ENCODE measurements around the gene TOM1. TPM values are rescaled to one million over a fixed set of nuclear protein-coding genes. Genes with fewer than 3 reads are reported as not detected.

The TOM1 gene
- polyA plus RNA-seq, 3 donors from 2014 or later = 24.5 to 31.2 (median 26.2) TPM

- Mint-ChIP-seq H3K27ac (no peak overlapping the region), H3K27me3 (ENCODE audit: low read depth in 3 of 3) (no peaks in the 10 kb centered on the region), H3K4me1 (no peaks in the 10 kb centered on the region), H3K9me3 (no peaks in the 10 kb centered on the region), H3K4me3 (no peak overlapping the region), H3K36me3 (peaks cover 14 to 48% (median 21%) of the 10 kb centered on the region in 3 donors)
- DNase-seq = no peak
Measured at GRCh38 chr22:35288116-35288515, 11.6 kb upstream of the TOM1 start.

- DNase-seq = no peak
- Mint-ChIP-seq H3K36me3 (peaks cover 11 to 39% (median 24%) of the 10 kb centered on the region in 3 donors), H3K9me3 (no peaks in the 10 kb centered on the region), H3K27me3 (ENCODE audit: low read depth in 3 of 3) (peaks cover 0 to 2% (median 0%) of the 10 kb centered on the region in 3 donors), H3K27ac (no peak overlapping the region), H3K4me1 (no peaks in the 10 kb centered on the region), H3K4me3 (no peak overlapping the region)
Measured at GRCh38 chr22:35292786-35293185, 6.9 kb upstream of the TOM1 start.

- Mint-ChIP-seq H3K4me1 (peaks cover 11 to 20% of the 10 kb centered on the region in 2 donors), H3K27me3 (ENCODE audit: low read depth in 3 of 3) (peaks cover 8 to 16% (median 8%) of the 10 kb centered on the region in 3 donors), H3K4me3 (no peak overlapping the region), H3K27ac (peak overlapping the region in 1 of 6 donors; percentile 61), H3K9me3 (no peaks in the 10 kb centered on the region), H3K36me3 (peaks cover 7 to 21% (median 18%) of the 10 kb centered on the region in 3 donors)
- DNase-seq = no peak
Measured at GRCh38 chr22:35296051-35296450, 3.6 kb upstream of the TOM1 start.

GRCh38 chr22:35299217-35299672 is 449 bp upstream of the TOM1 start:
- Mint-ChIP-seq H3K4me1 (peaks cover 18 to 28% of the 10 kb centered on the region in 2 donors), H3K4me3 (peak overlapping the region; percentile 96 to 99 (median 97)), H3K27me3 (ENCODE audit: low read depth in 3 of 3) (peaks cover 8 to 16% (median 10%) of the 10 kb centered on the region in 3 donors), H3K9me3 (no peaks in the 10 kb centered on the region), H3K27ac (peak overlapping the region; percentile 93 to 99 (median 98)), H3K36me3 (peaks cover 0 to 6% (median 0%) of the 10 kb centered on the region in 3 donors)
- no peak for DNase-seq

GRCh38 chr22:35301372-35301874 is 1.7 kb downstream of the TOM1 start:
- no peak for DNase-seq
- H3K4me3 Mint-ChIP-seq = peak overlapping the region; percentile 68 to 99 (median 96)
- no peaks in the 10 kb centered on the region for H3K9me3 Mint-ChIP-seq
- H3K4me1 Mint-ChIP-seq = peaks cover 31 to 39% of the 10 kb centered on the region in 2 donors
- H3K27ac Mint-ChIP-seq = peak overlapping the region; percentile 25 to 98 (median 79)
- H3K27me3 Mint-ChIP-seq (ENCODE audit: low read depth in 3 of 3) = peaks cover 8 to 16% (median 10%) of the 10 kb centered on the region in 3 donors
- no peaks in the 10 kb centered on the region for H3K36me3 Mint-ChIP-seq

GRCh38 chr22:35303029-35303624 is 3.4 kb downstream of the TOM1 start:
- Mint-ChIP-seq H3K36me3 (no peaks in the 10 kb centered on the region), H3K27me3 (ENCODE audit: low read depth in 3 of 3) (peaks cover 8 to 13% (median 10%) of the 10 kb centered on the region in 3 donors), H3K4me1 (peaks cover 46 to 56% of the 10 kb centered on the region in 2 donors), H3K27ac (peak overlapping the region in 2 of 6 donors; percentile 47 to 53), H3K9me3 (no peaks in the 10 kb centered on the region), H3K4me3 (peak overlapping the region in 1 of 5 donors; percentile 41)
- DNase-seq = no peak

GRCh38 chr22:35305525-35306070 is 5.9 kb downstream of the TOM1 start:
- H3K4me3 Mint-ChIP-seq = no peak overlapping the region
- H3K27ac Mint-ChIP-seq = peak overlapping the region in 1 of 6 donors; percentile 22
- no peak for DNase-seq
- H3K27me3 Mint-ChIP-seq (ENCODE audit: low read depth in 3 of 3) = peaks cover 0 to 2% (median 0%) of the 10 kb centered on the region in 3 donors
- peaks cover 56 to 65% of the 10 kb centered on the region in 2 donors for H3K4me1 Mint-ChIP-seq
- no peaks in the 10 kb centered on the region for H3K36me3 Mint-ChIP-seq
- no peaks in the 10 kb centered on the region for H3K9me3 Mint-ChIP-seq

- no peaks in the 10 kb centered on the region for H3K9me3 Mint-ChIP-seq
- H3K27ac Mint-ChIP-seq = peak overlapping the region in 5 of 6 donors; percentile 39 to 59 (median 54)
- DNase-seq = no peak
- peaks cover 54 to 65% of the 10 kb centered on the region in 2 donors for H3K4me1 Mint-ChIP-seq
- H3K36me3 Mint-ChIP-seq = no peaks in the 10 kb centered on the region
- peaks cover 0 to 2% (median 0%) of the 10 kb centered on the region in 3 donors for H3K27me3 Mint-ChIP-seq (ENCODE audit: low read depth in 3 of 3)
- peak overlapping the region in 2 of 5 donors; percentile 1 to 19 for H3K4me3 Mint-ChIP-seq
Measured at GRCh38 chr22:35306350-35306967, 6.8 kb downstream of the TOM1 start.

GRCh38 chr22:35307372-35307771 is 7.7 kb downstream of the TOM1 start:
- Mint-ChIP-seq H3K4me1 (peaks cover 52 to 64% of the 10 kb centered on the region in 2 donors), H3K36me3 (no peaks in the 10 kb centered on the region), H3K9me3 (no peaks in the 10 kb centered on the region), H3K27ac (peak overlapping the region in 1 of 6 donors; percentile 54), H3K4me3 (no peak overlapping the region), H3K27me3 (ENCODE audit: low read depth in 3 of 3) (peaks cover 0 to 2% (median 0%) of the 10 kb centered on the region in 3 donors)
- DNase-seq = no peak

GRCh38 chr22:35307892-35308291 is 8.2 kb downstream of the TOM1 start:
- Mint-ChIP-seq H3K4me3 (no peak overlapping the region), H3K9me3 (no peaks in the 10 kb centered on the region), H3K4me1 (peaks cover 55 to 69% of the 10 kb centered on the region in 2 donors), H3K27ac (peak overlapping the region in 1 of 6 donors; percentile 54), H3K36me3 (no peaks in the 10 kb centered on the region), H3K27me3 (ENCODE audit: low read depth in 3 of 3) (peaks cover 0 to 3% (median 0%) of the 10 kb centered on the region in 3 donors)
- no peak for DNase-seq

GRCh38 chr22:35308480-35309021 is 8.9 kb downstream of the TOM1 start:
- H3K27me3 Mint-ChIP-seq (ENCODE audit: low read depth in 3 of 3) = peaks cover 0 to 2% (median 0%) of the 10 kb centered on the region in 3 donors
- H3K36me3 Mint-ChIP-seq = no peaks in the 10 kb centered on the region
- H3K4me3 Mint-ChIP-seq = no peak overlapping the region
- H3K4me1 Mint-ChIP-seq = peaks cover 58 to 76% of the 10 kb centered on the region in 2 donors
- no peaks in the 10 kb centered on the region for H3K9me3 Mint-ChIP-seq
- peak overlapping the region in 3 of 6 donors; percentile 2 to 91 (median 54) for H3K27ac Mint-ChIP-seq
- no peak for DNase-seq

GRCh38 chr22:35310556-35311550 is 11.2 kb downstream of the TOM1 start:
- H3K27me3 Mint-ChIP-seq (ENCODE audit: low read depth in 3 of 3) = peaks cover 0 to 2% (median 0%) of the 10 kb centered on the region in 3 donors
- H3K36me3 Mint-ChIP-seq = no peaks in the 10 kb centered on the region
- no peak for DNase-seq
- H3K9me3 Mint-ChIP-seq = no peaks in the 10 kb centered on the region
- peaks cover 58 to 81% of the 10 kb centered on the region in 2 donors for H3K4me1 Mint-ChIP-seq
- H3K4me3 Mint-ChIP-seq = no peak overlapping the region
- H3K27ac Mint-ChIP-seq = peak overlapping the region in 1 of 6 donors; percentile 1
